NCI-H1694 (cell line): ENCODE measurements around the gene NFATC2.

Experiments
- DNase-seq: peaks from one replicate; lab custom pipeline; 2025; lab: John Stamatoyannopoulos, UW

Gene NFATC2

DNA sequence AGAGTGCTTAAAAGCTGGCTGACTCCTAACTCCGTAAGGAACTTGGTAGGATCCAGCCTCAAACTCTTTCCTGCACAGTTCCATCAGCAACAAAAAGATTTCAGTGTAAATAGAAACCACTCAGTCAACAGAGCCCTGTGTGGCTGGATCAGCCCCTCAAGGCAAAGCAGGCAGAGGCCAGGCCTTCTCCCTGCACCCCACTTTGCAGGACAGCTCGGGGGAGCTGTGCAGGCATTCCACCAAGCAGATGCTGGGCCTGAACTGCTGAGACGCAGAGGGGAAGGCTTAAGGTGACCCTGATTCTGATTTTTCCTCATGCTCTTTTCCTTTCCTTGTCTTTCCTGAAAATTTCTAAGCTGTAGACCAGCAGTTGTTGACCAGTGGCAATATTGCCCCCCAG is 91.5 kb downstream of the NFATC2 start:
- DNase-seq = no peak

GRCh38 chr20:51450221-51450712 is 92.3 kb downstream of the NFATC2 start:
- no peak for DNase-seq

- no peak for DNase-seq
Observed at GRCh38 chr20:51449498-51450220, 92.9 kb downstream of the NFATC2 start.

- no peak for DNase-seq
Observed at GRCh38 chr20:51447765-51448148, 94.8 kb downstream of the NFATC2 start.

GRCh38 chr20:51447097-51447764 is 95.3 kb downstream of the NFATC2 start:
- DNase-seq = no peak

DNA sequence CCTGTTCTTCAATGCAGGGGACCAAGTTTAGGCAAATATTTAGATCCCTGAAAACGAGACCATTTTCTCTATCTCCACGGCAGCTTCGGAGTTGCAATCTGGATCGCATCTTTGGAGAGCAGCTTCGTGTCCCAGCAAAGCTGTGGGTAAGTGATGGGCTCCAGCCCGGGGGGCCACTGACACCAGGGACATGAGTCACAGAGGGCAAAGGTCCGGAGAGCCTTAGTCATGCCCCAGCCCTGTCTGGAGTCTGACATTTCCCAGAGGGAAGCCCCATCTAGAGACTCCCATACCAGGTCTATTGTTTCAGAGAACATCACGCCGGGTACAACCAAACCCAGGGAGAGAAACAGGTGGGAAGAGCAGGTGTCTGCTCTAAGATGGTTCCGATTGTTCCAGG is 95.9 kb downstream of the NFATC2 start:
- DNase-seq = no peak

DNA sequence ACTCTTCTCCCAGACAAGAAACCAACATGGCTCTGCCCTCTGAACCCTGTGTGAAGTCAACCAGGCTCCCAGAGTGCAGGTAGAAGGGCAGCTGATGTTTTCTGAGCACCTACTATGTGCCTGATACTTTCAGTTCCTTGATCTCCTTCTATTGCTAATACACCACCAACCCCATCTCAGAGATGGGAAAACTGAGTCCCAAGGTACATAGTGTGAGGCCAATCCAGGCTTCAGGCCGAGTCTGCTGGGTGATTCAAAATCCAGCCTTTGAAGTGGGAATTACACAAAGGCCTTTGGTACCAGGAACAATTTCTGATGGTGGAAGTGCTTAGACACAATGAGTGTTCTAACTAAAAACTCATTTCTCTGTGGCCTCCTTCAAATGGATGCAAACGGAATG is 96.3 kb downstream of the NFATC2 start:
- no peak for DNase-seq

DNA sequence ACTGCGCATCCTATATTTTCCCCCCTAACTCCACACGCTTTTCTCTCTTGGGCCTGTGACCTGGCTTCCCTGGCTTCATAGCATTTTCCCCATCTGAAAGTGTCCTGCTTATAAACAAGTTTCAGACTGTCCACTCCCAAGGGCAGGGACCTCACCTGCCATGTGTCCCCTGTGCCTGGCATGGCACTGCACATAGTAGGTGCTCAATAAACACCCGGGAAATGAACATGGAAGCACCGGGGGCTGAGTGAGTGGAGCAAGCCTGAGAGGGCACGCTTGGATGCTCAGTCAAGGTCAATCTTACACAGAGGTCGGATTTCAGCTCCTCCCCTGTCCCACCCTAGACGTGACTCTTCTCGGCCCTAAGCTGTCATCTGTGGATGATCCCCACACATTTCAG is 96.9 kb downstream of the NFATC2 start:
- DNase-seq = no peak

GRCh38 chr20:51444922-51445438 is 97.5 kb downstream of the NFATC2 start:
- no peak for DNase-seq

DNA sequence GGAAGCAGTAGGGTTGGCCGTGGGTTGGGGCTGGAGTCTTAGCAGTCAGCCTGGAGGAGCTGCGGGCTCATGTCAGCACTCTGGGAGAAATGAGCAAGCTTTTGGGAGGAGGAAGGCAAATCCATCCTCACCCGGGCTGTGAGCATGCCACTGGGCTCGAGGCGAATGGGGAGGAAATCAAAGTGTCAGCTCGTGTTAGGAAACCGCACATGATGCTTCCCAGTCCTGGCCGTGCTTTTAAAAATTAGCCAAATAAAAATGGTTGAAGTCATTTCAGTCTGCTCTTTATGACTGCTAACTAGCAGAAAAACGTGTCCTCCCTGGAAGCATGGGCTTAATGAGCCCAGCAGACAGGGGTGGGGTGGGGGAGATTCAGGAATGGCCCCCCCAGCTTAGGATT is 98.1 kb downstream of the NFATC2 start:
- no peak for DNase-seq

GRCh38 chr20:51442602-51443001 is 99.9 kb downstream of the NFATC2 start:
- DNase-seq = no peak

DNA sequence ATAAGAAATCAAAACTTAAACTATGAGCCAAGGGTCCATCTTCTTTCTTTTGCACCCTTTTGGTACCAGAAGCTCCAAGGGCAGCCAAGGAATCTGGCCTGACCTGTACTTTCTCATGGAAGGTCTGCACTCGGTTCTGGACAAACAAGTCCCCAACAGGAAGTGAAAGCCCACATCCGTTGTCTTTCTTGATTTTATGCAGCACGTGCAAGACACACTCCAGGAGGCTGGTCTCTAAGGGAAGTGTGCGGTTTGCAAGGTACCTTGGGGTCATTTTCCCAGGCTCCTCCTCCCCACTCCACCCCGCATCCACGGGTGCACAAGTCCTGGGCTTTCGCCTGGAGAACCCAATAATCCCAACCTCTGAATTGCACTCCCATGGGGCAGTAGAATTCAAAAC is 101.9 kb downstream of the NFATC2 start:
- DNase-seq = no peak

DNA sequence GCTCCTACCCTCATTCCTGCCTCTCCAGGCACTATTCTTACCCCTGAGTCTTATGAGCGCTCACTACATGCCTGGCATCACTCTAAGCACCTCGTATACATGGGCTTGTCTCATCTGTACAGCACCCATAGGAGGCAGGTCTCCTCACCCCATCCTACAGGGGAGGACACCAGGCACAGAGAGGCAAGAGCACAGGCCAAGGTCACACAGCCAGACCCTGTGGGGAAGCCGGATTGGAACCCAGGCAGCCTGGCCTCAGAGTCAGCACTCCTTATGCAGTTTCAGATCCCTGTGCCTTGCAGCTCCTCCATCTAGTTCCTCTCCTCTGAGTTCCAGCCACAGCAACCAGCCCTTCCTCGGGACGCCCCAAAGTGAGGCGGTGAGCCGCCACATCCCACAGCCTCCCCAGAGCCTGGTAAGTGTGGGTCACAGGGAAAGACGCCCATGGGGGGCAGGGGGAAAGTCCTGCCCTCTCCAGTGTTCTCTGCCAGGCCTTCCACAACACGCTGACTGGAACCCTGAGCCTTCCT is 103.3 kb downstream of the NFATC2 start:
- DNase-seq = no peak

DNA sequence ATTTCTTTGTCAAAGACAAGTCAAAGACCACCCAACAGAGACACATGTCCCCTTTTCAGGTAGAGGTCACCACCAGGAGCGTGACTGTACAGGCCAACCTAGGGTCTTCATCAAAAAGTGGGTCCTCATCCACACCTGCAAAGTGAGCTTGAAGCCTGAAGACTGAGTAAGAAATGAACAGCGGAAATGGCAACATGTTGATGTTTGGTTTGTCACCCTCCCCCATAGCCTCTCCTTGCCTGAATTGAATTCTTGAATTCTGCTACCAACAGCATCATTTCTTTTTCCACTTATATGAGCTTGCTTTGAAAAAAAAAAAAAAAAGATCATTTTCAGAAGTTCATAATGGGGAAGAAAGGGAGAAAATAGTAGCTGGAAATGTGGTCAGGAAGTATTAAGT is 104.4 kb downstream of the NFATC2 start:
- no peak for DNase-seq

GRCh38 chr20:51437182-51437924 is 105.2 kb downstream of the NFATC2 start:
- no peak for DNase-seq

GRCh38 chr20:51434580-51435247 is 107.8 kb downstream of the NFATC2 start:
- no peak for DNase-seq

GRCh38 chr20:51434026-51434425 is 108.5 kb downstream of the NFATC2 start:
- no peak for DNase-seq

DNA sequence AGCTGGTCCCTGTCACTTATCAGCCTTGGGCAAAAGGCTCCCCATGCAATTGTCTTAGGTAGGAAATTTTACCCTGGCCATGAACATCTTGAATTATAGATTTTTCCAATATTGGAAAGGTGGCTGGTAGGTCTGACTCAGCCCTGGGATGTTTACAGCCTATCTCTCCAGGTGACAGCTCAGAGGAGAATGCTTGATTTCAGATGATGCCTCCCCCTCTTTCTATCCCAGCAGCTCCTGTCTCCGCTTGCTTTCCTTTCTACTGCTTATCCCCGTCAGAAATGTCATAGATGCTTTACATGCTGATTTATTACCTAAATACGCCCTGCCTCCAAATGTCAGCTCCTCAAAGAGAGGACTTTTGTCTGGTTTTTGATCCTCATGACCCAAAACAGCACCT is 109.6 kb downstream of the NFATC2 start:
- DNase-seq = no peak

DNA sequence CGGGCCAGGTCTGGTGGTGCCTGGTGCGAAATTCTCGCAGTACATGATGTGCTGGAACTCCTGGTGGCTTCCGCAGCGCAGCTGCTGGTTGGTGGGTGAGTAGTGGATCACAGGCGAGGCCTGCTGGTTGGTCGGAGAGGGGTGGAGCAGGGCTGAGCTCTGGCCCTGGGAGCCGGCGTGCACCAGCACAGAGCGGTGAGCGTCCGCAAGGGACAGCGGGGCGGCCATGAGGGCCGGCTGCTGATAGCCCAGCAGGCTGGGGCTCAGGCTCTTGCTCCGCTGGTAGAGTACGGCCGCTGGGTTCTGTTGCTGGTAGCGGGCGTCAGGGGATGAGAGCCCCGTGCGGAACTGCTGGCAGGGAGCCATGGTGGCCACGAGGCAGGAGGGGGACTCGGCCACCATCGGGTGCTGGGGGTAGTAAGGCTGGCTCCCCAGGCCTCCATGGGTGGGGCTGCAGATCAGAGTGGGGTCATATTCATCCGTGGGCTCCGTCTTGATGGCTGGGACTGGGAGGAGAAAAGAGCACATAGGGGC is 110.2 kb downstream of the NFATC2 start:
- no peak for DNase-seq

DNA sequence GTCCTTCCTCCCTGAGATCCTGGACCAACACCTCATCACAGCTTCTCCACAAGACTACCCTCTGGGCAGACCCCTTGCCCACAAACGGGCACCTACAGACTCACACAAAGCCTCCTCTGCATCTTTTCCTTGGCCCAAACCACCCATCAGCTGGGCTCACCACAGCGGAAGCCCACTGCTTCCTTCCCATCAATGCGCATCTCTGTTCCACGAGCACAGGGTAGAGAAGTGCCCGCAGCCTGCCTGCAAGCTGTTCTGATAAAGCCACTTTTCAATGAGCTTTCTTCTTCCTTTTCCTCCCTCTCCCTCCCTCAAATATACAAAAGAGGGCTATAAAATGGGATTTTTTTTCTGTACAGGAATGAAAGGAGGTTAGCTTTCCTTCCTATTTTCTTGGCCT is 111.2 kb downstream of the NFATC2 start:
- no peak for DNase-seq

DNA sequence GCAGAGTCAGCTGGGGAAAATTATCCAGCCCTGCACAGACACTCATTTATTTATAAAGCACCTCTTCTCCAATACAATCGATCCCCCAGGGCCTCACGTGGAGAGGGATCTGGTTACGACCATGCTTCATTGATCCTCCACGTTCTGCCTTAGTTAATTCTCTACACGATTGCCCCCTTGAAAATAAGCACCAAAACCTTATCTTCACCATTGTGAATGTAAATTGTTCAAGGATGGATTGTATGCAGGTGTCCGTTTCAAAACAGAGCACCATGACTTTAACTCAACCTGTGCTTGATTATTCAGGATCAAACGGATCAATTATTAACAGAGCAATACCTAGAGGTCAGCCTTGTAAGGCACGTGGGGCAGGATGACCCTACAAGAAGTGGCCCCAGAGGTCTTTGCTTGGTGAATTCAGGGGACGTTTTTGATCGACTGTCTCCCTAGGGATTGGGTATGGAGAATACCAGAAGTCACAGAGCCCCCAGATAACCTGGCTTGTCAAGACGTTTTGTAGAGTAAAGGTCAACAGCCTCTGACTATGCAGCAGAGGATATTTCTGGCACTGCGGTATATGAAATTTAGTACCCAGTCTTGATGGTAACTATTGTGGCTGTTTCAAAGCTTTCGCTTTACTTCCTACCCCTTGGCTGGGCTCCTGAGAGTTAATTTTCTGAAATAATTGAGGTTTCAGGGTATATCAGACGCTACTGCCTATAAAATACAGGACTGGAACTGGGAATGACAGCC is 112.1 kb downstream of the NFATC2 start:
- no peak for DNase-seq
